HG03520 (cell line): ENCODE results near the gene MYH8.

Source experiments
- ATAC-seq: cut with Tn5 transposase; IDR thresholded peaks from one replicate; pipeline ENCODE4 v1.9.1; 2021; ENCODE audit warnings: mild to moderate bottlenecking, moderate library complexity; ENCODE audit not compliant: unreplicated experiment

MYH8 gene

DNA sequence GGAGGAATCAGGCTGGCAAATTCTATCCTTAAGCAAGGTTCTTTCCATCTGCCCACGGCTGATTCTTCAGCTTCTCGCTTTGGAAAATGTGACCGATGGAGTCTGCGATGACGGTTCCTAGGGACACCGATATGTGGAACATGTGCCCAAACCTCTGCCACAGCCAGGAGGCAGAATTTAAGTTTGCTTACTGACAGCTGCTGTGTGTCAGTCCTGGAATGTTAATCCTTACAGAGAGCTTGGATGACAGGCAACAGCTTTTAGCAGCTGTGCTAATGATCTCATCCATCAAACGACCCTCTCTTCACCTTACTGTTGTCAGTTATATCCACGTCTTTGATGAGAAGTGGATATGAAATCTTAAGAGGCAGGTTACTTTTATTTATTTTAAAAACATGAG, 37.6 kb downstream of the MYH8 start:
- ATAC-seq: no peak

DNA sequence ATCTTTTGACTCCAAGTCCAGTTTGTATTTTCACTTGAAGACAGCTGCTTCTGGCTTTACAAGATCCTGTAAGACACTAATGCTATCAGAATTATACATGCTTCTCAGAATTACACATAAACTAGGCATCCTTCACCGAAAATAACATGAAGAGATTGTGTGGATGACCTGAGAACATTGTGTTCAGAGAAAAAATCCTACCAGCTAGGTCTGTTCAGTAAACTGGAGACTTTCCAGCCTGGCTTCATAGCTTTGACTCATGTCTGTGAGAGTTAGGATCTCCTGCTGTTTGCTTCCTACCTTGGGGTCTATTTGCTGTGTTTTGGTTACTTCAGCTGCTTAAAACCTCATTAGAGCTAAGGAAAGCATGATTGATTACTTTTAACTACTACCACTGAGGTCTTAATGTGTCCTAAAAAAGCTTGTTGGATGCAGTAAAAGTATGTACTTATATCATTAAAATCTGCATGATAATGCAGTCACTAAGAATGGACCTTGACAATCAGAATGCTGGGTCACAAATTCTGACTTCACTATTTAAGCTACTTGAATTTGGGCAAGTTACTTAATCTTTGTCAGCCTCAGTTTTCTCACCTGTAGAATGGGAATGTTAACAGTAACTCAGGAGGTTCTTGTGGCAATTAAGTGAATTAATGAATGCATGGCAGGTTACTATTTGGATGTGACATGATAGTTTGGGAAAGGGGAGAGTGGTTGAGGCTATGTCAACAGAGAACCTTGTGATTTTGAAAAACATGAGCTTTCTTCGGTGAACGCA, 40.9 kb downstream of the MYH8 start:
- ATAC-seq: no peak

DNA sequence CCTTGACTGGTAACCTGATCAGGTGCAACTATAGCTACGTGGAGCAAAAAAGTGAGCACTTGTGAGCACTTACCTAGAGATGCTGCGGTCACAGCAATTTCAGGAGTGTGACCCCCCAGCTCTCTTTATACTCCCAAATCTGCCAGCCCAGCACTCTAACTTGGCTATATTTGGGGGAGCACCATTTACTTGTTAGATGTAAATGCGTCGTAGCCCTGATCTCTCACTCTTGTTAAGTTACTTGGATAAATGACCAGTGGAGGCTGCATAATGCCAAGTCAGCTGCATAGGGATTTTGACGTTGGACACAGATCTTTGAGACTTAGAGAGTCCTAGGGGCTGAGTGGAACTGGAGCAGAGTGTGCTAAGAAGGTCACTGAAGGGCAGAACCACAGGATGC, 48.8 kb downstream of the MYH8 start, which contains the start of gene MYH13:
Gene MYH13 (minus strand): TSS at position 101 of the 400 bp plus-strand sequence. CDS start 8,476 bp downstream, outside the sequence.
- no peak for ATAC-seq

DNA sequence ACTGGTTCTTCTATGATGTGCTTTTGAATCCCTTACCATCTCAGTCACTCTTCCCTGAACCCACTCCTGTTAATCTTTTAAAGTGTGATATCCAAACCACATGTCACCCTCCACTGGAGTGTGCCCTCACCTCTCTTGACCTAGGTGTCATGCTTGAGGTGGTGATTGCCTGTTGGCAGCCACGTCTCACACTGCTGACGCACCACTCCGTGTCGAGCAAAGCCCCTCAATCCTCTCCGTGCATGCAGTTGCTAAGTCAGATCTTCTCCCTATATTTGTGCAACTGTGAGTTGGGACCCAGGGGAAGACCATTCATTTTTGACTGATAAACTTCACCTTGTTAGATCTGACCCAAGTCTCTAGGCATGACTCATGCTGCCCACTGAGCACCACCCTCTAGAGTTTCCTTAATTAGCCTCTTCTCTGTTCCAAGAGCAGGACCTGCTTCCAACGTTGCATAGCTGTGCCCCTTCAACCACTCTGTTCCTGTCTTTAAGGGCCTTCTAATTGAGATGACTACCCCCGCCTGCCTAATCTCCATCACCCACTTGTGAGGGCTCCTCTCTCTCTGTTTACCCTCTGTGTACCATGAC, 51.6 kb downstream of the MYH8 start:
- no peak for ATAC-seq

DNA sequence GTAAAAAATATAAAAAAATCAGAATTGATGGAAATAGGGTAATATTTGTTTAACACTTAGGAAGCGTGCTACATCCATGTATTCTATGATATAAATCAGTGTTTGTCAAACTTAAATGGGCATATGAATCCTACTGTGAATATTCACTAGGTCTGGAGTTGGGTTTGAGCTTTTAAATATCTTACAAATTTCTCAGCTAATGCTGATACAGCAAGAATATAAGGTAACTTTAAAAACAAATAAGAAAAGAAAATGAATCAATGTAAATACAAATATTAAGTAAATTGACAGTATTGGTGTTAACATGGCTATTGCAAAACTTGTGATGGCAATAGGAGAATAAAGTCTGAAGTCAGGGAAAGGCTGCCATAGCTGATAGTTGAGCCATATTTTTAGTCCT, 52.5 kb downstream of the MYH8 start:
- ATAC-seq: no peak

DNA sequence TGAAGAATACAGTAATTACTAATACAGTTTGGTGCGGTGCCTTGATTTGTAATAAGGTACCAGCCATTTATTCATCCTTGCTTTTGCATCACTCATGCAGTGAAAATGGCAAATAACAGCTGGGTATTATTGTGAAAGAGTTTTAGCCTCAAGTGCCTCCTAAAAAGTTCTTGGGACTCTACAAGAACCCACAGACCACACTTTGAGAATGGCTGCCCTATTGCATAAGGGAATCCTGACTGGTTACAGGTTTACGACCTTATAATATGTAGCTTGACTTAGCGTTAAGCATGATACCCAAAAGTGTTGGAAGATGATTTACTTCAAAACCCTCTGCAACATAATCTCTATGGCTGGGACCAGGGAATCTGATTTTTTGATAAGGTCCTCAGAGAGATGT, 53.2 kb downstream of the MYH8 start:
- ATAC-seq: no peak

DNA sequence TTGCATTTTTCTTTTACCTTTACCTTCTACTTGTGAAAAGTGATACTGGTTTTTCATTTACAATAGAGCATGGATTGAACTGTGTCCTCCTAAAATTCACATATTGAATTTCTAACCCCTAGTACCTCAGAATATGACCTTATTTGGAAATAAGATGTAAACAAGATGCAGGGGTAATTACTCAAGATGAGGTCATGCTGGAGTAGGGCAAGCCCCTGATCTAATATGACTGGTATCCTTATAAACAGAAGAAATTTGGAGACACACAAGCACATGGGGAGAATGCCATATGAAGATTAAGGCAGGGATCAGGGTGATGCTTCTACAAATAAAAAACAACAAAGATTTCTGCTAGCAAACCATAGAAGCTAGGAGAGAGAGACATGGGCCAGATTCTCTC, 61.2 kb downstream of the MYH8 start:
- ATAC-seq: no peak

DNA sequence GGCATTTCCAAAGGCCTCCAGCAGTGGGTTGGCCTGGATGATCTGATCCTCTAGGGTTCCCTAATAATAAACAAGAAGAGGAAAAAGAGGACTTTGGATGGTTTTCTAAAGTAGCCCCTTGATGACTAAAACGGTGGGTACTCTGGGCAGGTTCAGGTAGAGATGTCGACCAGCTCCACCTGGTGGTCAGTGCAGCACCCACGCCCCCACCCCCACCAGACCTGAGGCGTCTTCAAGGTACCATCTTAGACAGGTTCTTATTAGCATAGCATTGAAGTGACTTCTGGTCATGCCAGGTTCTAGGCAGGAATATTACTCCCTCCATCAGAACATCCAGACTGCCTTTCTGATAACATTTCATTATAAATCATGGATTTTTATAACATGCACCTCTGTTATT, 64.0 kb downstream of the MYH8 start:
- ATAC-seq: no peak

DNA sequence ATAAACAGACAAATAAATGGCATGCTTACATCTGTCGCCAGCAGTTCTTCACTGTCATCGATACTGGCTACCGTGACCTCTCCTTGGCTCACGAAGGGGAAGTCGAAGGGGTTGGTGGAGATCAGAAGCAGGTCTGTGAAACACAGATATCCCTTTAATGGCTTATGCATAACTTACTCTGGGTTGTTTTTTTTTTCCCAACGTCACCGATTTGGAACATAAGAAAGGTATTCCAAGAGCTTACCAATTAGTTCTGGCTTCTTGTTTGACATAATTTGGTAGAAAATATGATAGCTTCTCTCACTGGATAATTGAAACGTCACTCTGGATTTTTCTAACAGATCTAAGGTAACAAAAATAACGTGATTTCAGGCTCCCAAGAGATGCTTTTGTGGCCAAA, 67.1 kb downstream of the MYH8 start:
- ATAC-seq: no peak

DNA sequence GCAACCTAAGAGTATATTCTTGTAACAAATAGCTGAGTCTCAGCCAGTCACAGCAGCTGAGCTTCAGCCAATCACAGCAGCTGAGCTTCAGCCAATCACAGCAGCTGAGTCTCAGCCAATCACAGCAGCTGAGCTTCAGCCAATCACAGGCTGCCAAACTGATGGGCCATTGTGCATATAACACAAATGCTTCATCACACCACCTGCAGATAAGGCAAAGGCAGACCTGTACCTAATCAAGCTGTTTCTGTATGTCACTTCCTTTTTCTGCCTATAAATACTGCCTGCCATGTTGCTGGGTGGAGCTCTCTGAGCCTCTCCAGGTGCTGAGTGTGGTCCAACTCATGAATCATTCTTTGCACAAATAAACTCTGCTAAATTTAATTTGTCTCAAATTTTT, 68.9 kb downstream of the MYH8 start:
- ATAC-seq: no peak

DNA sequence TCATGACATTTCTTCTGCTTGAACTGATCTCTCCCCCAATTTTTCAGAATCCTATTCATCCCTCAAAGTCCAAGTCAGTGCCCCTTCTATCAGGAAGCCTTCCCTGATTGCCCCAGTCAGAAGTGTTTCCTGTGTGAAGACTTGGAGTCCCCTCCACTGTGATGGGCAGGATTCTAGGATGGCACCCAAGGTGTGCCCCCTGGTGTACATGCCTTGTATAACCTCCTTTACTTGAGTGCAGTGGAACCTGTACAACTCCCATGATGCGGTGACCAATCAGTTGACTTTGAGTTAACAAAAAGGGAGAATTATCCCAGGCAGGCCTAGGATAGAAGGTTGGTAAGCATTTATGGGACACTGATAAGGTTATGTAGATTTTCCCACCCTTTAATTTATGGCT, 72.3 kb downstream of the MYH8 start:
- ATAC-seq: no peak

DNA sequence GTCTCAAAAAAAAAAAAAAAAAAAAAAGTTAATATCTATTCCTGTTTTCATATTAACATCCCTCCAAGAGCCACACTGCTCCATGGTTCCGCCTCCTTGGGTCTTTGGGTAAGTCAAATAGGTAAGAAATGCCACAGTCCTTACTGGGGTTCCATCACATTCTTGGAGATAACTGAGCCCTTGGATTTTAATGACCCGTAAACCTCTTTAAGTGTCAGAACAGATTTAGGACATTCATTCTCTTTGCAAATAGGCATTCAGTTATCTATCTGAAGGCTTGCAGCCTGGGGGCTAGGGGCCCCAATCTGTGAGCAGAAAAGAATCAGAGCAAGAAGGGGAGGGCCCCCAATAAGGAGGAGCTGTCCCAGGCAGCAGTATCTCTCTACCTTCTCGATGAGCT, 76.9 kb downstream of the MYH8 start:
- ATAC-seq: no peak
